HepG2 (cell line): ENCODE data around the gene GCDH. TPM values are rescaled to one million over a fixed set of nuclear protein-coding genes. Genes with fewer than 3 reads are reported as not detected.

Experiments used
- ERF ChIP-seq: IDR thresholded peaks from 2 replicates; pipeline ENCODE4 v1.6.1; 2018; ENCODE audit warnings: missing biosample characterization, missing genetic modification reagents
- GPN1 ChIP-seq: sonication (generic); formaldehyde crosslinking; IDR thresholded peaks from 2 replicates; pipeline ENCODE4 v1.5.1; 2020; ENCODE audit warnings: missing genetic modification reagents, borderline replicate concordance
- HHEX ChIP-seq: IDR thresholded peaks from 2 replicates; pipeline ENCODE4 v1.6.1; 2016; ENCODE audit warnings: control low read depth
- KLF12 ChIP-seq: sonication (generic); formaldehyde crosslinking; IDR thresholded peaks from 2 replicates; pipeline ENCODE4 v1.4.0; 2020; ENCODE audit warnings: missing genetic modification reagents, borderline replicate concordance
- NRL ChIP-seq: sonication (generic); formaldehyde crosslinking; IDR thresholded peaks from 2 replicates; pipeline ENCODE4 v1.5.0; 2020; ENCODE audit warnings: missing genetic modification reagents, mild to moderate bottlenecking, moderate library complexity, borderline replicate concordance
- PHB2 ChIP-seq: fragments of 450-650 bp; IDR thresholded peaks from 2 replicates; pipeline ENCODE4 v1.6.1; 2018; ENCODE audit not compliant: partially characterized antibody
- PHF20 ChIP-seq: sonication (generic); formaldehyde crosslinking; IDR thresholded peaks from 2 replicates; pipeline ENCODE4 v1.5.0; 2020; ENCODE audit warnings: mild to moderate bottlenecking, missing genetic modification reagents
- RORA ChIP-seq: sonication (generic); formaldehyde crosslinking; IDR thresholded peaks from 2 replicates; pipeline ENCODE4 v1.5.0; 2020; ENCODE audit warnings: mild to moderate bottlenecking, missing genetic modification reagents, moderate library complexity
- SALL1 ChIP-seq: sonication (generic); formaldehyde crosslinking; IDR thresholded peaks from 2 replicates; pipeline ENCODE4 v1.8.0; 2022; ENCODE audit warnings: mild to moderate bottlenecking, missing genetic modification reagents
- SKI ChIP-seq: fragments of 450-650 bp; IDR thresholded peaks from one replicate; pipeline ENCODE4 v1.6.1; 2018; ENCODE audit warnings: mild to moderate bottlenecking; ENCODE audit not compliant: partially characterized antibody
- SRSF4 ChIP-seq: fragments of 200-400 bp; formaldehyde crosslinking; IDR thresholded peaks from one replicate; pipeline ENCODE4 v1.6.1; 2018; ENCODE audit warnings: mild to moderate bottlenecking, low read depth, low read length, moderate library complexity; ENCODE audit not compliant: poor library complexity, severe bottlenecking
- SUZ12 ChIP-seq: fragments of 150-350 bp; IDR thresholded peaks from 2 replicates; pipeline ENCODE4 v1.6.1; 2014; ENCODE audit warnings: low read depth, low read length
- TCF12 ChIP-seq, 2 experiments: fragments of 450-650 bp in 1 of 2; sonication (generic) in 1 of 2; formaldehyde crosslinking in 1 of 2; IDR thresholded peaks; 2 replicates each; pipeline versions ENCODE4 v1.6.1 to v1.8.0; 2017 to 2022; ENCODE audit warnings: antibody characterized with exemption in 1 of 2, mild to moderate bottlenecking in 1 of 2, missing genetic modification reagents in 1 of 2, moderate library complexity in 1 of 2
- TEAD3 ChIP-seq: optimal IDR thresholded peaks from 2 replicates; pipeline ENCODE3; 2016; ENCODE audit warnings: borderline replicate concordance
- ZC3H13 ChIP-seq: sonication (generic); formaldehyde crosslinking; IDR thresholded peaks from 2 replicates; pipeline ENCODE4 v1.8.1; 2023; ENCODE audit warnings: mild to moderate bottlenecking, missing genetic modification reagents, moderate library complexity
- ZNF101 ChIP-seq: sonication (generic); formaldehyde crosslinking; IDR thresholded peaks from 2 replicates; pipeline ENCODE4 v1.4.0; 2020; ENCODE audit warnings: mild to moderate bottlenecking, low read depth, missing genetic modification reagents, borderline replicate concordance
- ZNF292 ChIP-seq: sonication (generic); formaldehyde crosslinking; IDR thresholded peaks from 2 replicates; pipeline ENCODE4 v1.8.1; 2022; ENCODE audit warnings: mild to moderate bottlenecking, low read depth, missing genetic modification reagents, borderline replicate concordance
- ZNF451 ChIP-seq: sonication (generic); formaldehyde crosslinking; IDR thresholded peaks from 2 replicates; pipeline ENCODE4 v1.5.0; 2020; ENCODE audit warnings: mild to moderate bottlenecking, missing genetic modification reagents
- ZNF577 ChIP-seq: sonication (generic); formaldehyde crosslinking; IDR thresholded peaks from 2 replicates; pipeline ENCODE4 v1.4.0; 2020; ENCODE audit warnings: mild to moderate bottlenecking, low read depth, missing genetic modification reagents, borderline replicate concordance
- ZNF777 ChIP-seq: sonication (generic); formaldehyde crosslinking; IDR thresholded peaks from 2 replicates; pipeline ENCODE4 v1.4.0; 2020; ENCODE audit warnings: missing genetic modification reagents
- polyA plus RNA-seq, 8 experiments: library from polyadenylated mRNA; depleted of rRNA in 3 of 8; stranded (reverse) in 7 of 8; unstranded in 1 of 8; fragments of >200 nt; fragmentation: Illumina TruSeq in 4 of 8; extraction: Trizol in 4 of 8; gene quantifications; 2 replicates each; pipeline versions ENCODE4 v1.2.1 to v1.2.3, GENCODE V29; 2011 to 2016; ENCODE audit warnings: low read depth in 4 of 8, missing spikeins in 1 of 8, mixed read lengths in 1 of 8; ENCODE audit not compliant: insufficient read depth in 1 of 8
- total RNA-seq, 5 experiments: library from RNA; depleted of rRNA; stranded (reverse); fragments of >200 nt; fragmentation: Illumina TruSeq; extraction: Trizol; gene quantifications; 2 replicates each; pipeline ENCODE4 v1.2.3, GENCODE V29; 2016; ENCODE audit warnings: low read depth in 1 of 5
- TF ChIP-seq, protein P1 (sequence below): sonication (generic); formaldehyde crosslinking; IDR thresholded peaks from 2 replicates; pipeline ENCODE4 v1.8.1; 2023; ENCODE audit warnings: mild to moderate bottlenecking, missing genetic modification reagents
- TF ChIP-seq, protein P2 (sequence below): sonication (generic); formaldehyde crosslinking; conservative IDR thresholded peaks from 2 replicates; pipeline ENCODE4 v1.4.0; 2020; ENCODE audit warnings: mild to moderate bottlenecking, missing genetic modification reagents, moderate library complexity
- TF ChIP-seq, protein P3 (sequence below): sonication (generic); formaldehyde crosslinking; IDR thresholded peaks from 2 replicates; pipeline ENCODE4 v1.9.0; 2021; ENCODE audit warnings: missing genetic modification reagents, mild to moderate bottlenecking, borderline replicate concordance

The GCDH gene
- total and polyA plus RNA-seq, 2 of the 13 experiments (the other 11 are each of a cell fraction or from before 2014, with no cell fraction given) = 15.1 to 38.0 TPM

DNA sequence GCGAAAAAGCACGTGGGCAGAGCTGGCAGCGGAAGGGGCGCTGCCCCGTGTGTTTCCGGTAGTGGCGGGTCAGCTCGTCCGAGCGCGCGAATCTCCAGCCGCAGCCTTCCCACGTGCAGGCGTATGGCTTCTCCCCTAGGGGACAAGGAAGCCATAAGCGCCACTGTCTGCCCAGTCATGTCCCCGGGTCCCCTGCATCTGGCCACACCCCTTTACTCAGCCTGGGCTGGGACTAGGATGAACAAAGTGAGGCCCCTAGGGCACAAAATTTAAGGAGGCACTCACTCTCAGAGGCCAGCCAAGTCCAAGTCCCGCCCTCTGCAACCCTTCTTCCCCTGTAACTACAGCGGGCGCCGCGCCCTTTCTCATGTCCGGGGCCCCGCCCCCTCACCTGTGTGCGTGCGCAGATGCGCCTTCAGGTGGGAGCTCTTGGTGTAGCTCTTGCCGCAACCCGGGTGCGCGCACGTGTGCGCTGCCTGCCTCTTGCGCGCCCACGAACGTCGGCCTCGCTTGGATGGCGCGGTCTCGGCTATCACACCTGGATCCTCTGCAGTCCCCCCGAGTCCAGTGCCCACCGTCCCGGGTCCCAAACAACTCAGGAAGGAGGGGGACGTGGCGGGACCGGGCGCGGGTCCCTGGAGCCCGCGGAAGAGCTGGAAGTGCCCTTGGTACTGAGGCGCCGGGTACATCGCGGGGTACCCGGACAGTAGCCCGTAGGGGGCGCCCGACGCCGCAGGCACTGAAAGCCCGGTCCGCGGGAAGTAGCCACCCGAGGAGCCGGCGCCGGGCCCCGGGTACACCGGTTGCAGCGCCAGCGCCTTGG is 5.8 kb upstream of the GCDH start (continued):
- TF ChIP-seq HHEX (CRISPR knock-in tag) (no peak), ZNF101 (CRISPR knock-in tag) (no peak), ZNF292 (CRISPR knock-in tag) (0 out of 2 replicates have a peak, but pooled peaks have one; percentile 25), TEAD3 (CRISPR knock-in tag) (no peak), TCF12 (IDR thresholded peaks at IDR 0.05) (no peak), TCF12 (CRISPR knock-in tag; IDR thresholded peaks at IDR 0.05) (no peak), ERF (CRISPR knock-in tag) (no peak), NRL (CRISPR knock-in tag) (peak; percentile 54; the same call in 1 of the 2 replicates), ZC3H13 (CRISPR knock-in tag) (no peak; the same call in 1 of the 2 replicates), ZNF777 (CRISPR knock-in tag) (peak; percentile 83), PHF20 (CRISPR knock-in tag) (0 out of 2 replicates have a peak, but pooled peaks have one; percentile 19), KLF12 (CRISPR knock-in tag) (no peak), PHB2 (no peak), RORA (CRISPR knock-in tag) (no peak), GPN1 (CRISPR knock-in tag) (no peak), SUZ12 (no peak), SKI (no peak), SRSF4 (no peak), ZNF451 (CRISPR knock-in tag) (no peak), ZNF577 (no peak), SALL1 (peak; percentile 46; the same call in 1 of the 2 replicates)
- TF ChIP-seq, protein P1, sequence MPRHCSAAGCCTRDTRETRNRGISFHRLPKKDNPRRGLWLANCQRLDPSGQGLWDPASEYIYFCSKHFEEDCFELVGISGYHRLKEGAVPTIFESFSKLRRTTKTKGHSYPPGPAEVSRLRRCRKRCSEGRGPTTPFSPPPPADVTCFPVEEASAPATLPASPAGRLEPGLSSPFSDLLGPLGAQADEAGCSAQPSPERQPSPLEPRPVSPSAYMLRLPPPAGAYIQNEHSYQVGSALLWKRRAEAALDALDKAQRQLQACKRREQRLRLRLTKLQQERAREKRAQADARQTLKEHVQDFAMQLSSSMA = 0 out of 2 replicates have a peak, but pooled peaks have one; percentile 23
- TF ChIP-seq, protein P2, sequence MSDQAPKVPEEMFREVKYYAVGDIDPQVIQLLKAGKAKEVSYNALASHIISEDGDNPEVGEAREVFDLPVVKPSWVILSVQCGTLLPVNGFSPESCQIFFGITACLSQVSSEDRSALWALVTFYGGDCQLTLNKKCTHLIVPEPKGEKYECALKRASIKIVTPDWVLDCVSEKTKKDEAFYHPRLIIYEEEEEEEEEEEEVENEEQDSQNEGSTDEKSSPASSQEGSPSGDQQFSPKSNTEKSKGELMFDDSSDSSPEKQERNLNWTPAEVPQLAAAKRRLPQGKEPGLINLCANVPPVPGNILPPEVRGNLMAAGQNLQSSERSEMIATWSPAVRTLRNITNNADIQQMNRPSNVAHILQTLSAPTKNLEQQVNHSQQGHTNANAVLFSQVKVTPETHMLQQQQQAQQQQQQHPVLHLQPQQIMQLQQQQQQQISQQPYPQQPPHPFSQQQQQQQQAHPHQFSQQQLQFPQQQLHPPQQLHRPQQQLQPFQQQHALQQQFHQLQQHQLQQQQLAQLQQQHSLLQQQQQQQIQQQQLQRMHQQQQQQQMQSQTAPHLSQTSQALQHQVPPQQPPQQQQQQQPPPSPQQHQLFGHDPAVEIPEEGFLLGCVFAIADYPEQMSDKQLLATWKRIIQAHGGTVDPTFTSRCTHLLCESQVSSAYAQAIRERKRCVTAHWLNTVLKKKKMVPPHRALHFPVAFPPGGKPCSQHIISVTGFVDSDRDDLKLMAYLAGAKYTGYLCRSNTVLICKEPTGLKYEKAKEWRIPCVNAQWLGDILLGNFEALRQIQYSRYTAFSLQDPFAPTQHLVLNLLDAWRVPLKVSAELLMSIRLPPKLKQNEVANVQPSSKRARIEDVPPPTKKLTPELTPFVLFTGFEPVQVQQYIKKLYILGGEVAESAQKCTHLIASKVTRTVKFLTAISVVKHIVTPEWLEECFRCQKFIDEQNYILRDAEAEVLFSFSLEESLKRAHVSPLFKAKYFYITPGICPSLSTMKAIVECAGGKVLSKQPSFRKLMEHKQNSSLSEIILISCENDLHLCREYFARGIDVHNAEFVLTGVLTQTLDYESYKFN (CRISPR knock-in tag) = no peak
- TF ChIP-seq, protein P3, sequence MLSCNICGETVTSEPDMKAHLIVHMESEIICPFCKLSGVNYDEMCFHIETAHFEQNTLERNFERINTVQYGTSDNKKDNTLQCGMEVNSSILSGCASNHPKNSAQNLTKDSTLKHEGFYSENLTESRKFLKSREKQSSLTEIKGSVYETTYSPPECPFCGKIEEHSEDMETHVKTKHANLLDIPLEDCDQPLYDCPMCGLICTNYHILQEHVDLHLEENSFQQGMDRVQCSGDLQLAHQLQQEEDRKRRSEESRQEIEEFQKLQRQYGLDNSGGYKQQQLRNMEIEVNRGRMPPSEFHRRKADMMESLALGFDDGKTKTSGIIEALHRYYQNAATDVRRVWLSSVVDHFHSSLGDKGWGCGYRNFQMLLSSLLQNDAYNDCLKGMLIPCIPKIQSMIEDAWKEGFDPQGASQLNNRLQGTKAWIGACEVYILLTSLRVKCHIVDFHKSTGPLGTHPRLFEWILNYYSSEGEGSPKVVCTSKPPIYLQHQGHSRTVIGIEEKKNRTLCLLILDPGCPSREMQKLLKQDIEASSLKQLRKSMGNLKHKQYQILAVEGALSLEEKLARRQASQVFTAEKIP (CRISPR knock-in tag) = no peak
